CD14-positive monocyte (primary cell): ENCODE measurements around the gene SHISAL1. TPM values are rescaled to one million over a fixed set of nuclear protein-coding genes. Genes with fewer than 3 reads are reported as not detected.

Experiments used
- DNase-seq, 3 donors: peaks; one replicate each; pipeline ENCODE4 v3.0.0-alpha.2; 2011 to 2022
- H2AFZ ChIP-seq: 2 replicates; pipeline ENCODE4 v1.6.0; 2012; ENCODE audit warnings: mild to moderate bottlenecking, low read depth, low read length, inconsistent platforms; ENCODE audit not compliant: insufficient read depth, poor library complexity, severe bottlenecking
- H3K27ac ChIP-seq, 2 donors: 1 replicate in 1 of 2; 2 replicates in 1 of 2; pipeline ENCODE4 v1.5.1; 2012 to 2013; ENCODE audit warnings: low read length in 2 of 2, control low read depth in 1 of 2, inconsistent platforms in 1 of 2, low read depth in 1 of 2, mild to moderate bottlenecking in 1 of 2
- H3K27me3 ChIP-seq, 2 donors: one replicate each; pipeline versions ENCODE4 v1.6.0 to v1.6.1; 2011 to 2013; ENCODE audit warnings: low read length in 2 of 2; ENCODE audit not compliant: control insufficient read depth in 2 of 2, insufficient read depth in 2 of 2
- H3K36me3 ChIP-seq, 2 donors: replicated peaks in 1 of 2; 1 replicate in 1 of 2; 2 replicates in 1 of 2; pipeline versions ENCODE4 v1.5.1 to v1.6.1; 2012 to 2013; ENCODE audit warnings: low read length in 2 of 2, control low read depth in 1 of 2, inconsistent platforms in 1 of 2, mild to moderate bottlenecking in 1 of 2; ENCODE audit not compliant: insufficient read depth in 2 of 2, control insufficient read depth in 1 of 2
- H3K4me1 ChIP-seq, 2 donors: 1 replicate in 1 of 2; 2 replicates in 1 of 2; pipeline versions ENCODE4 v1.5.1 to v1.6.1; 2012 to 2013; ENCODE audit warnings: low read length in 2 of 2, control low read depth in 1 of 2, inconsistent platforms in 1 of 2, mild to moderate bottlenecking in 1 of 2, moderate library complexity in 1 of 2; ENCODE audit not compliant: insufficient read depth in 2 of 2, control insufficient read depth in 1 of 2
- H3K4me2 ChIP-seq: replicated peaks from 2 replicates; pipeline ENCODE3; 2012; ENCODE audit warnings: low read length, moderate library complexity, mild to moderate bottlenecking; ENCODE audit not compliant: poor library complexity, severe bottlenecking; ENCODE audit errors: extremely low read depth
- H3K4me3 ChIP-seq, 3 experiments: fragments of 200-600 bp in 1 of 3; sonication (generic) in 1 of 3; replicated peaks in 1 of 3; 1 replicate in 2 of 3; 2 replicates in 1 of 3; pipeline ENCODE4 v1.5.1; 2011 to 2013; ENCODE audit warnings: low read length in 3 of 3, mild to moderate bottlenecking in 3 of 3, control low read depth in 2 of 3, low read depth in 2 of 3, inconsistent platforms in 1 of 3, moderate library complexity in 1 of 3
- H3K79me2 ChIP-seq: 2 replicates; pipeline ENCODE4 v1.6.0; 2012; ENCODE audit warnings: mild to moderate bottlenecking, control low read depth, inconsistent platforms, low read length, moderate library complexity; ENCODE audit not compliant: insufficient read depth
- H3K9ac ChIP-seq: 2 replicates; pipeline ENCODE4 v1.6.0; 2017; ENCODE audit warnings: low read length, mild to moderate bottlenecking; ENCODE audit not compliant: insufficient read depth, poor library complexity, severe bottlenecking
- H3K9me3 ChIP-seq, 2 donors: replicated peaks in 1 of 2; 1 replicate in 1 of 2; 2 replicates in 1 of 2; pipeline versions ENCODE4 v1.5.1 to v1.6.1; 2012 to 2013; ENCODE audit warnings: low read length in 2 of 2, control low read depth in 1 of 2; ENCODE audit not compliant: control insufficient read depth in 1 of 2, insufficient read depth in 1 of 2
- H4K20me1 ChIP-seq: 2 replicates; pipeline ENCODE4 v1.6.0; 2012; ENCODE audit warnings: mild to moderate bottlenecking, low read length, control low read depth, moderate library complexity; ENCODE audit not compliant: insufficient read depth
- H3K27ac Mint-ChIP-seq, 7 donors: one replicate each; pipeline ENCODE4 v1.8.0; 2020; ENCODE audit warnings: mild to moderate bottlenecking in 7 of 7, mixed read lengths in 7 of 7, moderate library complexity in 6 of 7, inconsistent platforms in 2 of 7
- H3K27me3 Mint-ChIP-seq, 3 donors: one replicate each; pipeline ENCODE4 v1.8.0; 2021 to 2022; ENCODE audit warnings: low read depth in 3 of 3, mild to moderate bottlenecking in 3 of 3, mixed read lengths in 3 of 3, moderate library complexity in 3 of 3, inconsistent platforms in 1 of 3
- H3K36me3 Mint-ChIP-seq, 2 donors: one replicate each; pipeline ENCODE4 v1.8.0; 2020; ENCODE audit warnings: mixed read lengths in 2 of 2, inconsistent platforms in 1 of 2, mild to moderate bottlenecking in 1 of 2
- H3K4me1 Mint-ChIP-seq: one replicate; pipeline ENCODE4 v1.8.0; 2020; ENCODE audit warnings: mild to moderate bottlenecking, mixed read lengths
- H3K4me3 Mint-ChIP-seq, 2 donors: one replicate each; pipeline ENCODE4 v1.8.0; 2020; ENCODE audit warnings: mild to moderate bottlenecking in 2 of 2, mixed read lengths in 2 of 2, moderate library complexity in 1 of 2
- H3K9me3 Mint-ChIP-seq, 7 donors: one replicate each; pipeline ENCODE4 v1.8.0; 2020 to 2022; ENCODE audit warnings: mixed read lengths in 7 of 7, mild to moderate bottlenecking in 6 of 7, moderate library complexity in 6 of 7, inconsistent platforms in 2 of 7
- WGBS: methylation state at CpG from one replicate; pipeline ENCODE4 v1.1.5; 2013; ENCODE audit warnings: missing lambda C conversion rate; ENCODE audit not compliant: insufficient coverage; 5-methylcytosine and 5-hydroxymethylcytosine counted together
- intact Hi-C, 2 donors: fragments of 100-400 bp; cut with micrococcal nuclease; formaldehyde crosslinking; loops; one replicate each; pipeline versions ENCODE4 v1.15.0 to v1.15.1; 2023
- polyA plus RNA-seq, 3 donors: library from polyadenylated mRNA; depleted of rRNA in 1 of 3; unstranded in 2 of 3; stranded (reverse) in 1 of 3; fragments of 300-500 nt in 2 of 3; fragments of >200 nt in 1 of 3; fragmentation: Illumina TruSeq in 2 of 3; gene quantifications; 1 replicate in 2 of 3; 2 replicates in 1 of 3; pipeline ENCODE4 v1.2.3, GENCODE V29; 2012 to 2021
- TF ChIP-seq, protein P1 (sequence below): fragments of 200-600 bp; IDR thresholded peaks from one replicate; pipeline ENCODE4 v1.8.0; 2022; ENCODE audit warnings: antibody characterized with exemption, mild to moderate bottlenecking

The SHISAL1 gene
- polyA plus RNA-seq, 3 donors = not detected

DNA sequence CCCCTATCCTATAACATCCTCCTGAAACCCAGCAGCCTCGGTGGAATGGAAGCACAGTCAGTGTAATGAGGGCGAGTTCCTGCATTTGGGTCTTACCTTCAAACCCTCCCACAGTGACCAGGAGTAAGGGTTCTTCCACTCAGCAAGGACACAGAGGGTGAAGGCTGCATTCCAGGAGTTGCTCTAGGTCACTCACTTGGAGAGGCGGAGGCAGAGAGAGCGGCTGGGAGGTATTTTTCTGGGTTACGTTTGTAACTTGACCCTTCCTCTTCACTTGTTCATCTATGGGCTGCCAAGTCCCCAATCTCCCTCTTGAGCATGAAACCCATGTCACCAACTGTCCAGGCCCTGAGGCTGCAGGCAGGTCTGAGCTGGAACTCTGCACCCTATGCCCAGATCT lies 36.8 kb upstream of the SHISAL1 start:
- Histone ChIP-seq H3K79me2 (no peaks in the 10 kb centered on the region), H3K27ac (no peak overlapping the region), H4K20me1 (no peaks in the 10 kb centered on the region), H2AFZ (no peak overlapping the region), H3K4me2 (no peak overlapping the region), H3K4me3 (no peak overlapping the region), H3K36me3 (no peaks in the 10 kb centered on the region), H3K9ac (no peak overlapping the region), H3K27me3 (no peaks in the 10 kb centered on the region), H3K9me3 (no peaks in the 10 kb centered on the region), H3K4me1 (no peaks in the 10 kb centered on the region)
- peaks cover 3% of the 10 kb centered on the region for H3K4me1 Mint-ChIP-seq
- DNase-seq = no peak
- no peak overlapping the region for H3K4me3 Mint-ChIP-seq
- no CpG with 5 or more reads among the region's 5 CpGs for WGBS
- intact Hi-C loops = no loop called here
- H3K9me3 Mint-ChIP-seq = no peaks in the 10 kb centered on the region
- H3K27me3 Mint-ChIP-seq = peaks cover 25 to 35% (median 30%) of the 10 kb centered on the region in 3 donors
- no peak overlapping the region for H3K27ac Mint-ChIP-seq
- H3K36me3 Mint-ChIP-seq = no peaks in the 10 kb centered on the region
- TF ChIP-seq, protein P1, sequence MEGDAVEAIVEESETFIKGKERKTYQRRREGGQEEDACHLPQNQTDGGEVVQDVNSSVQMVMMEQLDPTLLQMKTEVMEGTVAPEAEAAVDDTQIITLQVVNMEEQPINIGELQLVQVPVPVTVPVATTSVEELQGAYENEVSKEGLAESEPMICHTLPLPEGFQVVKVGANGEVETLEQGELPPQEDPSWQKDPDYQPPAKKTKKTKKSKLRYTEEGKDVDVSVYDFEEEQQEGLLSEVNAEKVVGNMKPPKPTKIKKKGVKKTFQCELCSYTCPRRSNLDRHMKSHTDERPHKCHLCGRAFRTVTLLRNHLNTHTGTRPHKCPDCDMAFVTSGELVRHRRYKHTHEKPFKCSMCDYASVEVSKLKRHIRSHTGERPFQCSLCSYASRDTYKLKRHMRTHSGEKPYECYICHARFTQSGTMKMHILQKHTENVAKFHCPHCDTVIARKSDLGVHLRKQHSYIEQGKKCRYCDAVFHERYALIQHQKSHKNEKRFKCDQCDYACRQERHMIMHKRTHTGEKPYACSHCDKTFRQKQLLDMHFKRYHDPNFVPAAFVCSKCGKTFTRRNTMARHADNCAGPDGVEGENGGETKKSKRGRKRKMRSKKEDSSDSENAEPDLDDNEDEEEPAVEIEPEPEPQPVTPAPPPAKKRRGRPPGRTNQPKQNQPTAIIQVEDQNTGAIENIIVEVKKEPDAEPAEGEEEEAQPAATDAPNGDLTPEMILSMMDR = no peak

DNA sequence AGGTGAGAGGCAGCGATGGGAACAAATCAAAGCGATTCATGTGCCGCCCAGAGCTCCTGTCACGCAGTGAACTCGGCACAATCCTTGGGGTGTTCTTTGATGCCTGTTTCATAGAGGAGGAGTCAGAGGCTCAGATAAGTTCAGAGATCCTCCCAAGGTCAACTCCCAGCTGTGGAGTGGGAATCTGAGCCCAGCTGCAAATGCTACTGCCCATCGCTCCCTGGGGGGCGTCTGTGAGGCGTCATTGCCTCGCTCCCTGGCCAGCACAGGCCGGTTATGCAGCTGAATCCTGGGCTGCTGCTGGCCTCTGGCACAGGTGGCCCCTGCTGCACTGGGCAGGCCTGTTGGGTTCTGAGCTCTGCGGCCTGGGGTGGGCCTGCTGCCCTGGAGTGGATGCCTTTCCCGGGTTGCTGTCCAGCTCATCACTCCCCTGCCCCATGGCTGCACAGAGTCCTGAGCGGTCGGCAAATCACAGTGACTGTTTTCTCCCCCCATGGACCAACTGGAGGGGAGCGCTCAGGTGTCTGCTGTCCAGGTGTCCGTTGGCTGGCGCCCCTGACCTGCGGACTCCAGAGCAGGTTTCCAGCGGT lies 36.3 kb upstream of the SHISAL1 start:
- H3K4me1 Mint-ChIP-seq = peaks cover 3% of the 10 kb centered on the region

More for the DNA sequence above, 36.3 kb upstream of the SHISAL1 start:
- Histone ChIP-seq H3K27ac (no peak overlapping the region), H3K9me3 (no peaks in the 10 kb centered on the region), H3K4me3 (no peak overlapping the region), H3K27me3 (no peaks in the 10 kb centered on the region), H2AFZ (no peak overlapping the region), H3K4me2 (no peak overlapping the region), H3K36me3 (no peaks in the 10 kb centered on the region), H3K9ac (no peak overlapping the region), H3K79me2 (no peaks in the 10 kb centered on the region), H4K20me1 (no peaks in the 10 kb centered on the region), H3K4me1 (no peaks in the 10 kb centered on the region)
- H3K9me3 Mint-ChIP-seq = no peaks in the 10 kb centered on the region
- no peaks in the 10 kb centered on the region for H3K36me3 Mint-ChIP-seq
- TF ChIP-seq, protein P1 = no peak
- intact Hi-C loops = no loop called here
- WGBS = 87% methylated on average over 18 of the region's 19 CpGs
- no peak overlapping the region for H3K4me3 Mint-ChIP-seq
- no peak overlapping the region for H3K27ac Mint-ChIP-seq
- no peak for DNase-seq
- peaks cover 25 to 35% (median 30%) of the 10 kb centered on the region in 3 donors for H3K27me3 Mint-ChIP-seq
